Measurements from ENCODE around the gene FOXD4. TPM values are rescaled to one million over a fixed set of nuclear protein-coding genes. Genes with fewer than 3 reads are reported as not detected.
"Not testable (repeated sequence)": the region's sequence is repeated elsewhere in the genome, so short reads cannot be mapped to it uniquely, and the experiment has no call there.

The FOXD4 gene
- total RNA-seq, 1 experiment from 2014 or later = 0.24 TPM

DNA sequence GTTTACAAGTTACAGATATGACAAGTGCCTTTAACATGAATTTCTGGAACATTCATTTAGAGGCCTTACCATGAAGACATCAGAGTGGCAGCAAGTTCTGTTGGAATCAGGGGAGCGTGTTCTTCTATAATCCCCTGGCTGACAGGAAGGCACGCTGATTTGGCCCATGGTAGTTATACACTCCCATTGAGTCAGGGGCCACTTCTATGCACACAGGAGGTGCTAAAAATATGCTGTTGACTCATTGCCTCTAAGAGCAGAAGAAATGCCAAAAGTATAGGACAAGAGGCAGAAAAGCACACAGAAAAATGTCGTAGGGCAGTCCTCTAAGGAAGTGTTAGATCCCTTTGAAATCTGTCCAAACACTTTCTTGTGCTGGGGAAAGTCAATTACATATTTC is 39.9 kb downstream of the FOXD4 start:
- H3K36me3 ChIP-seq; H3K4me1 ChIP-seq (replicated peaks); H3K27me3 ChIP-seq (replicated peaks); DNase-seq (ENCODE audit: low read depth in 1 of 2, low spot score in 2 of 2); H3K9me3 ChIP-seq (replicated peaks); H3K27ac ChIP-seq; H3K4me3 ChIP-seq: not testable (repeated sequence)

GRCh38 chr9:76389-76788 is 41.8 kb downstream of the FOXD4 start:
- not testable (repeated sequence) for H3K4me1 ChIP-seq (replicated peaks); H3K9me3 ChIP-seq (replicated peaks); H3K27me3 ChIP-seq (replicated peaks); H3K4me3 ChIP-seq; H3K27ac ChIP-seq; DNase-seq (ENCODE audit: low read depth in 1 of 2, low spot score in 2 of 2); H3K36me3 ChIP-seq

DNA sequence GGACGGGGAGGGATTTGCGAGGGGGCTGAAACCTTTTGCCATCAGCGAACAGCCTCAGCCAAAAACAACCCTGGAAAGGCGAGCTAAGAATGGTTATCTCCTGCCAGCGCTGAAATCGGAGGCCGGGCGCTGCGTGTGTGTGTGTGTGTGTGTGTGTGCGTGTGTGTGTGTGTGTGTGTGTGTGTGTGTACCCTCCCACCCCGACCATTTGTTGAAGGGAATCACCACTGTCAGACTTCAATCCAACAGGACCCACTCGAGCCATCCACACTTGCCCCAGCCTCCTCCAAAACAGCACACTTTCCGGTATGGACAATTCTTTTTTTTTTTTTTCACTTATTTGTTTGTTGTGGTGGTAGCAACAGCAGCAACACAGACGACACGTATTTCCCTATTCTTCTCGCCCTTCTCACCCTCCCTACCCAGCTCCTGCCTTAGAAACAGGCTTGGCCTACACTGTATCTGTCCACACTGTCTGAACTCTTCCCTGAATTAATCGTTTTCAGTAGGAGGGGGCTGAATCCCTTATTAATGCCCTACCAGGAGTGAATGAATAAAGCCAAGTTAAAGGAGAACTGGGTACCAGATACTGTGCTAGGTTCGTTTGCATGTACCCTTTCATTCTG is 44.2 kb downstream of the FOXD4 start:
- H3K4me3 ChIP-seq; H3K27ac ChIP-seq; DNase-seq (ENCODE audit: low read depth in 1 of 2, low spot score in 2 of 2); H3K4me1 ChIP-seq (replicated peaks); H3K9me3 ChIP-seq (replicated peaks); H3K36me3 ChIP-seq; H3K27me3 ChIP-seq (replicated peaks): not testable (repeated sequence)

DNA sequence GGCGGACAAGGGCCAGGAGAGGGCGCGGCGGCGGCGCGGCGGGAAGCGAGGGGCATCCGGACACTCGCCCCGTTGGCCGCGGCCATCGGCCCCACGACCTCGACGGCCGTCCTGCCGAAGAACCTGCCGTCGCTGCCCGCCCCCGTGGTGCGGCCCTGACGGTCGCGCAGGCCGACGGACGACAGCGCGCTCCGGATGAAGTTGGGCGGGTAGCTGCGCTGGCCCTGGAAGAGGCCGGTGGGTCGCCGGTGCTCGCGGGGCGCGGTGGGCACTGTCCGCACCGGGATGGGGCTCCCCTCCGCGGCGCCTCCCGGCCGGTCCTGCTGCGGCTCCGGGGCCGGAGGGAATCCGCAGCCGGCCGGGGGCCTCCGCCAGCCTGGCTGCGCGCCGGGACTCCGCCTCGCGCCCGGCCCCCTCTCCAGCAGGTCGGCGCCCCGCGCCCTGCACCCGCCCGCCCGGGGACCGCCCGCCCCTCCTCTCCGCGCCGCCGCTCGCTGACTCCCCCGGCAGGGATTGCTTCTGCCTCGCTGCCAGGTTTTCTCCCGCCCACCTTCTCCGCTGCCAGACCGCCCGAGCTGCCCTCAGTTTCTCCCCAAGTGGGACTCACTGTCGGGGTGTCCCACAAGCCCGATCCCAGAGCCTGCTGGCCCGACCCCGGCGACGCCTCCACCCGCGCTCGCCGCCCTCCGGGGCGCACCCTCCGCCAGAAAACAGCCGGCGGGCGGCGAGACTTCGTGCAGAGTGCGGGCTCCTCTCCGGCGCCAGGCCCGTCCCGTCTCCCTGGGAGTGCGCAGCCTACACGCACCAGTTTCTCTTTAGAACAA is 44.9 kb downstream of the FOXD4 start:
- DNase-seq (ENCODE audit: low read depth in 1 of 2, low spot score in 2 of 2) = not testable (repeated sequence)

More for the DNA sequence above, 44.9 kb downstream of the FOXD4 start:
- H3K36me3 ChIP-seq; H3K9me3 ChIP-seq (replicated peaks); H3K27ac ChIP-seq; H3K4me1 ChIP-seq (replicated peaks); H3K27me3 ChIP-seq (replicated peaks); H3K4me3 ChIP-seq: not testable (repeated sequence)

Other genes with a start within 250 kb of the FOXD4 start
- gene WASHC1, start 89.0 kb downstream of the FOXD4 start, total RNA-seq (2014; rRNA removed; shearing (Covaris generic)) = 4.8 and 13.1 TPM in 2 replicates
- gene ZNG1A, start 60.6 kb upstream of the FOXD4 start, total RNA-seq (2014; rRNA removed; shearing (Covaris generic)) = 34.4 and 58.0 TPM in 2 replicates
- not detected in 2 replicates for gene DOCK8, start 96.4 kb upstream of the FOXD4 start, total RNA-seq (2014; rRNA removed; shearing (Covaris generic))

Data from SJSA1 (cell line).